Measurements from ENCODE around the gene POLG2.

- TF ChIP-seq EZH2 (IDR thresholded peaks at IDR 0.05; ENCODE audit: borderline replicate concordance, low read length) = no peak
- TF ChIP-seq, protein P1, sequence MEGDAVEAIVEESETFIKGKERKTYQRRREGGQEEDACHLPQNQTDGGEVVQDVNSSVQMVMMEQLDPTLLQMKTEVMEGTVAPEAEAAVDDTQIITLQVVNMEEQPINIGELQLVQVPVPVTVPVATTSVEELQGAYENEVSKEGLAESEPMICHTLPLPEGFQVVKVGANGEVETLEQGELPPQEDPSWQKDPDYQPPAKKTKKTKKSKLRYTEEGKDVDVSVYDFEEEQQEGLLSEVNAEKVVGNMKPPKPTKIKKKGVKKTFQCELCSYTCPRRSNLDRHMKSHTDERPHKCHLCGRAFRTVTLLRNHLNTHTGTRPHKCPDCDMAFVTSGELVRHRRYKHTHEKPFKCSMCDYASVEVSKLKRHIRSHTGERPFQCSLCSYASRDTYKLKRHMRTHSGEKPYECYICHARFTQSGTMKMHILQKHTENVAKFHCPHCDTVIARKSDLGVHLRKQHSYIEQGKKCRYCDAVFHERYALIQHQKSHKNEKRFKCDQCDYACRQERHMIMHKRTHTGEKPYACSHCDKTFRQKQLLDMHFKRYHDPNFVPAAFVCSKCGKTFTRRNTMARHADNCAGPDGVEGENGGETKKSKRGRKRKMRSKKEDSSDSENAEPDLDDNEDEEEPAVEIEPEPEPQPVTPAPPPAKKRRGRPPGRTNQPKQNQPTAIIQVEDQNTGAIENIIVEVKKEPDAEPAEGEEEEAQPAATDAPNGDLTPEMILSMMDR (conservative IDR thresholded peaks at IDR 0.05 in 1 of 2, IDR thresholded peaks at IDR 0.05 in 1 of 2; ENCODE audit: extremely low read depth in 1 of 2, insufficient read depth in 1 of 2, low read depth in 1 of 2, low read length in 2 of 2) = no peak
Measured at GRCh38 chr17:64466019-64466735, 30.7 kb downstream of the POLG2 start.
